ENCODE measurements around the gene KLK3.

DNA sequence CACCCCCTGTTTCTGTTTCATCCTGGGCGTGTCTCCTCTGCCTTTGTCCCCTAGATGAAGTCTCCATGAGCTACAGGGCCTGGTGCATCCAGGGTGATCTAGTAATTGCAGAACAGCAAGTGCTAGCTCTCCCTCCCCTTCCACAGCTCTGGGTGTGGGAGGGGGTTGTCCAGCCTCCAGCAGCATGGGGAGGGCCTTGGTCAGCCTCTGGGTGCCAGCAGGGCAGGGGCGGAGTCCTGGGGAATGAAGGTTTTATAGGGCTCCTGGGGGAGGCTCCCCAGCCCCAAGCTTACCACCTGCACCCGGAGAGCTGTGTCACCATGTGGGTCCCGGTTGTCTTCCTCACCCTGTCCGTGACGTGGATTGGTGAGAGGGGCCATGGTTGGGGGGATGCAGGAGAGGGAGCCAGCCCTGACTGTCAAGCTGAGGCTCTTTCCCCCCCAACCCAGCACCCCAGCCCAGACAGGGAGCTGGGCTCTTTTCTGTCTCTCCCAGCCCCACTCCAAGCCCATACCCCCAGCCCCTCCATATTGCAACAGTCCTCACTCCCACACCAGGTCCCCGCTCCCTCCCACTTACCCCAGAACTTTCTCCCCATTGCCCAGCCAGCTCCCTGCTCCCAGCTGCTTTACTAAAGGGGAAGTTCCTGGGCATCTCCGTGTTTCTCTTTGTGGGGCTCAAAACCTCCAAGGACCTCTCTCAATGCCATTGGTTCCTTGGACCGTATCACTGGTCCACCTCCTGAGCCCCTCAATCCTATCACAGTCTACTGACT lies at the start of gene KLK3:
- TF ChIP-seq, protein P1, sequence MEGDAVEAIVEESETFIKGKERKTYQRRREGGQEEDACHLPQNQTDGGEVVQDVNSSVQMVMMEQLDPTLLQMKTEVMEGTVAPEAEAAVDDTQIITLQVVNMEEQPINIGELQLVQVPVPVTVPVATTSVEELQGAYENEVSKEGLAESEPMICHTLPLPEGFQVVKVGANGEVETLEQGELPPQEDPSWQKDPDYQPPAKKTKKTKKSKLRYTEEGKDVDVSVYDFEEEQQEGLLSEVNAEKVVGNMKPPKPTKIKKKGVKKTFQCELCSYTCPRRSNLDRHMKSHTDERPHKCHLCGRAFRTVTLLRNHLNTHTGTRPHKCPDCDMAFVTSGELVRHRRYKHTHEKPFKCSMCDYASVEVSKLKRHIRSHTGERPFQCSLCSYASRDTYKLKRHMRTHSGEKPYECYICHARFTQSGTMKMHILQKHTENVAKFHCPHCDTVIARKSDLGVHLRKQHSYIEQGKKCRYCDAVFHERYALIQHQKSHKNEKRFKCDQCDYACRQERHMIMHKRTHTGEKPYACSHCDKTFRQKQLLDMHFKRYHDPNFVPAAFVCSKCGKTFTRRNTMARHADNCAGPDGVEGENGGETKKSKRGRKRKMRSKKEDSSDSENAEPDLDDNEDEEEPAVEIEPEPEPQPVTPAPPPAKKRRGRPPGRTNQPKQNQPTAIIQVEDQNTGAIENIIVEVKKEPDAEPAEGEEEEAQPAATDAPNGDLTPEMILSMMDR (IDR thresholded peaks at IDR 0.05) = no peak
- TF ChIP-seq POLR2AphosphoS5 (IDR thresholded peaks at IDR 0.05) (no peak), POLR2A (IDR thresholded peaks at IDR 0.05) (no peak)

Measured in sigmoid colon (tissue), 4 donors.